HG02571 (cell line): ENCODE measurements around the gene LRRK1.

Experiments
- ATAC-seq: cut with Tn5 transposase; IDR thresholded peaks from one replicate; pipeline ENCODE4 v1.9.1; 2021; ENCODE audit warnings: mild to moderate bottlenecking, moderate library complexity; ENCODE audit not compliant: unreplicated experiment

The LRRK1 gene

DNA sequence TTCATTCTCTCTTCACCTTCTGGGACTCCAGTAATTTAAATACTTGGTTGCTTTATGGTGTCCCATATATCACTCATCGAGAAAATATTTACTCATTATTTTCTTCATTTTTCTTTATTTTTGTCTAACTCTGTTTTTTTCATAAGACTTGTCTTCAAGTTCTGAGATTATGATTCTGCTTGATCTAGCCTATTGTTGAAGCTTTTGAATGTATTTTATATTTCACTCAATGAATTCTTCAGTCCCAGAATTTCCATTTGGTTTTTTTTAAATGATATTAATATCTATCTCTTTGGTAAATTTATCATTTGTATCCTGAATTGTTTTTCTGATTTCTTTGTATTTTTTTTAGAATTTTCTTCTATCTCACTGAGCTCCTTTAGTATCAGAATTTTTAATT is 117.0 kb downstream of the LRRK1 start:
- ATAC-seq: no peak

DNA sequence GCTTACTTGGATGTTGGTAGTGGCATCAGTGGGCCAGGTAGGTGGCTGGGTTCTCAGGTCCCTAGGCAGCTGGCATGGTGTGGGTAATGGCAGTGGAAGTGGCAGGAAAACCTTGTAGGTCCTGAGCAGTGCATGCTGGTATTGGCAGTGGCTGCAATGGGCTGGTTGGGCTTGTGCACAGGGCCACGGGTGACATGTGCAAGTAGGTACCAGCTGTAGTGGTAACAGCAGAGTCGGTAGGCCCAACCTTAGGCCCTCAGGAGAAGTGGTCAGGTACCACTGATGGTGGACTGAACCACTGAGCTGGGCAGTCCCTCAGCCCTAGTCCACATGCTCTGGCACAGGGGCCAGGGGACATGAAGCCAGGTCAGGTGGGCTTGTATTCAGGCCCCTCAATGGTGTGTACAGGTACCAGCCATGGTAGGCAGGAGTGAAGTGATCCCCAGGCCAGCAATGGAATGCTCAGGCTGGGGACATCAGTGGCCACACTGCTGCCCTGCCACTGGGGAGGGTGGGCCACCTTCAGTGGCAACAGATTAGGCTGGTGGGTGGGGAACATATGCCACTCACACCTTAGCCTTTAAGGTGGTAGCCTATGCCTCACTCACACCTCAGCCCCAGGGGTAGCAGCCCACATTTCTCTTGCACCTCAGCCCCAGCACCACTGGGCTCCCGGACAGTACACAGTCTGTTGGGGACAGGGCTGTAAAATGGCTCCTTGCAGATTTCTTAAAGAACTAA is 118.1 kb downstream of the LRRK1 start:
- ATAC-seq: no peak

- ATAC-seq: no peak
These were observed 119.3 kb downstream of the LRRK1 start for GRCh38 chr15:101038327-101039003.

DNA sequence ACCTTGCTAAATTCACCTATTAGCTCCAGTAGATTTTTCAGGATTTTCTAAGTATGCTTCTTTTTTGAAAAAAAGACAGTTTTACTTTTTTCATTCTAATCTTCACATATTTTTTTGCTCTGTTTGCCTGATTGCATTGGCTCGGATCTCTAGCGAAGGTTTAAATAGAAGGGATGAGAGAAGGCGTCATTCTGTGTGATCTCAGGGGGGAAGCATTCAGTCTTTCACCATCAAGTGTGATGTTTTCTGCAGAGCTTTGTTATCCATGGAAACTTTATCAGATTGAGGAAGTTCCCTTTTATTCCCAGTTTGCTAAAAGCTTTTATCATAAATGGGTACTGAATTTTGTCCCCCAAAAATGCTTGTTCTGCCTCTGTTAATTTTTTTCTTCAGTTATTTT is 120.3 kb downstream of the LRRK1 start:
- ATAC-seq: no peak

- no peak for ATAC-seq
These were observed 123.2 kb downstream of the LRRK1 start for GRCh38 chr15:101042320-101042719.

DNA sequence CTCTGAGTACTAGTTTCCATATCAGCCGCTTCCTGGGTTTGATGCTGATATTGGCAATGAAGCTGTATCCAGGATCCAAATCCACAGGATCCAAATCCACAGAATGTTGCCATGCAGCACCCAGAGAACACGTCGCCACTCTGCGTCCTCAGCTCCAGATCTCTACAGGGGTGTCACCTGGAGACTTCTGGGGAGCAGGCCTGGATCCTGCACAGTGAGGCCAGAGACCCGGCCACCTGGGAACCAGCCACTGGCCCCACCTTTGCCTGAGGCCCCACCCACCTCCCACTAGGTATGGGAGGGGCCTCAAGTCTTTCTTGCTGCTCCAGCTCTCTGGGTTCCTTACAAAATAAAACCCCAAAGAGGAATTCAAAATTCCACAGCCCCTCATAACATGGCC is 123.9 kb downstream of the LRRK1 start:
- ATAC-seq: no peak

DNA sequence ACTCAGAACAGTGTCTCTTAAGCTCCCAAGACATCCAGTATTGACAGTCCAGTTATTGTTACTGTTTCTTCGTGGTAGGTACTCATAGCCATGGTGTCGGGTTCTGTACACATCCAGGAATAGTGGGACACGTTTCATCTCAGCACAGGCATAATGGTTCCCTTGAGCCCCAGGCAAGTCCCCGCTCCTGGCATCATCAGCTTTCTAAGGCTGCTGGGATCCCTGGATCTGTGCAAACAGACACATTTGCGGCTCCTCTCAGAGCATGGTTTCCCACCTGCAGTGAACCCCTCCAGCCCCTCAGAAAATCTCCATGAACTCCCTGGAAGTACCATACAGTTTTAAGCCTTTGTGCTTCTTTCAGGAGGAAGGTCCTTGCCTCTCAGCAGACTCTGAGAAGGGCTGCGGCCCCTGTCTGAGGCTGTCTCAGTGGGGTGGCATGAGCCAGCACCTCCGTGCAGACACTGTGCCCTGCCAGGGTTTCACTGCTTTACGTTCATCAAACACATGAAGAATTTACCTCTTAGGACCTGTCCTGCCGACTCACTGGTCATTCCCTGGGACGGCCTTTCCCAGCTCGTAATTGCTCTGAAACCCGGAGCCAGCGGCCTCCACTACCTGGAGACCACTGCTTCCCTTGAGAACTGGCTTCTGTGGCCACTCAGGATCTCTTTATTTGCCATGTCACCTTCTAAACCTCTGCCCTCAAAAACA is 124.9 kb downstream of the LRRK1 start:
- no peak for ATAC-seq

DNA sequence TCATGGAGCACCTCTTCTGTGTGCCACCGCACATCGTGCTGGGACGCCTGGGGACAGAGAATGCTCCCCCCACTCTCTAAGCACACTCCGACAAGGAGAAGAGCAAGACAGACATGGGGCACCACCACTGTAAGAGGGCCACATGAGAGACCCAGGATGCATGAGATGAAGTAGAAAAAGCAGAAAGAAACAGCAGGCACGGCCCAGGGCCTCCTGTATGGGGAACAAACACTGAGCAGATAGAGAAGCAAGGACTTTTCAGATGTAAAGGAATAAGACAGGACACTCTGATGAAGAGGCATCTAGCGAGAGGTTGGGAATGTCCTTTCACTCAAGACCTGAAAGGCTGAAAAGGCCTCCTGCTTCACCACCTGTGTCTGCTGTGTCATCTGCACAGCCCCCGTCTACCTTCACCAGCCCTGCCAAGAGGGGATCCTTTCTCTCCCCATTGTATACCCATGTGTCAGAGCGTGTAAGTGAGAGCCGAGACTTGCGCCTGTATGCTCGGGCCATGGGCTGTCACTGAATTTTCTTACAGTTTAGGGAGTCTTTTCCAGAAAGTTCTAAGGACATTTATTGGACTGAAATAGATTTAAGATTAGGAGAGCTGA is 125.6 kb downstream of the LRRK1 start:
- ATAC-seq: no peak

DNA sequence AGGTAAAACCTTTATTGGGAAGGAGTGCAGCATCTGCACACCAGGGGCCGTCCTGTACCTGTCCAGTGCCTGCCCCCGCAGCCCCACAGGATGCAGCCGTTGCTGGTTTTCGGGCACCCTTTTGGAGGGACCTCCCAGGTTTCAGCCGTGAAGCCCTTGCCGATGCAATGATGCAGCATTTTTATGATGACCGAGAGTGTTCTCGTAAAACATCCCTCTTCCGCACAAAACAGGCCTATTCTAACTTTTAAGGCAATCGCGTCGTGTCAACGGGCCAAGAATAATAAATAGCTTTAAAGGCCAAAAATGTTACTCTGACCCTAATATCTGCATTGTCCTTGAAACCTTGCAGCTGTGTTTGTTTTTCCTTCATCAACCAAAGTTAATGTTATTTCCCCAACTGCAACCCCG is 126.1 kb downstream of the LRRK1 start:
- no peak for ATAC-seq

- ATAC-seq: no peak
These were observed 126.9 kb downstream of the LRRK1 start for GRCh38 chr15:101045835-101046691.

DNA sequence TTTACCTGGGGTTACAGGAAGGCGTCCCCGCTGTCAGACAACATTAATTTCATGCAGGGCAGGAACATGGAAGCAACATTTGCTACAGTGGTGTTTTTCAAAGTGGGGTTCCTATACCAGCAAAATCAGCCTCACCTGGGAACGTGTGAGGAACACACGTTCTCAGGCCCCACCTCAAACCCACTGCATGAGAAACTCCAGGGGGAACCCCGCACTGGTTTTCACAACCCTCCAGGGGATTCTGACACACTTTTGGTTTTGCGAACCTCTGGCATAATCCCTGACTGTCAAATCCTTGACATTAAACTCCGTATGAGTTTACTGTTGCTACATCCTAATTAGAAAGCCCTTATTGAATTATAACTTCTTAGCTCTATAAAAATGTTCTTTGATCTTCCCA is 127.7 kb downstream of the LRRK1 start:
- no peak for ATAC-seq

- no peak for ATAC-seq
These were observed 128.2 kb downstream of the LRRK1 start for GRCh38 chr15:101047301-101047781.

DNA sequence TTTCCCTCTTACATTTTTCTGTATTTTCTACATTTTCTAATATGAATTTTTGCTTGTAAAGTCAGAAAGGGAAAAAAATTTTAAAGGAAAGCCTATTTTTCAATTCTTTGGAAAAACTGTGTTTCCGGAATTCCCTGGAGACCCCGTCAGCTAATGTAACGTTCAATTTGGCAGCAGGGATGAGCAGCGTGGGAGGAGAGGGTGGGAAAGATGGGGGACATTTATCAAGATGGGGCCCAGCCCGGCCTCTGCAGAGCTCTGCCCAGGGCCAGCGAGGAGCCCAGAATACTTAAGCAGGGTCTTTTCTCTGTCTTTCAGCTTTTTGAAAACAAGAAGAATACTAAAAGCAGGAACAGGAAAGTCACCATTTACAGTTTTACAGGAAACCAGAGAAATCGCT is 129.0 kb downstream of the LRRK1 start:
- no peak for ATAC-seq

DNA sequence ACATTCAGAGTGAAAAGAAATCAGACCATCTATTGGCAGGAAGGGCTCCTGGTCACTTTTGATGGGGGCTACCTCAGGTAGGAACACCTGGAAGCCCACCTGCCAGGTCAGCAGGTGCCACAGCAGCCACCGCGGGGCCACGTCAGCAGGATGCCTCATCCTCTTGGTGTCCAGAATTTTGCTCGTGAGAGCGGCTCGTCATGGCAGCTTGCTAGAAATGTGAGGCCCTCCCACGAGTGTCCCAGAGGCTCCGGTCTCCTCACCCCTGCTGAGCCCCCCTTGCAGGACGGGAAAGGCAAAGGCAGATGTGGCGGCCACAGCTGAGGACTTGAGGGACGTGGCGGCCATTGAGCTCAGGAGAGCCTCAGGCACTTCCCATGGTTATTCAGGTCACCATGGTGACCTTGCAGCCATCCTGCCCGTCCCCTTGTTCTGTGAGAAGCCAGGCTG is 129.4 kb downstream of the LRRK1 start:
- ATAC-seq: no peak

- no peak for ATAC-seq
These were observed 130.1 kb downstream of the LRRK1 start for GRCh38 chr15:101049282-101049681.

DNA sequence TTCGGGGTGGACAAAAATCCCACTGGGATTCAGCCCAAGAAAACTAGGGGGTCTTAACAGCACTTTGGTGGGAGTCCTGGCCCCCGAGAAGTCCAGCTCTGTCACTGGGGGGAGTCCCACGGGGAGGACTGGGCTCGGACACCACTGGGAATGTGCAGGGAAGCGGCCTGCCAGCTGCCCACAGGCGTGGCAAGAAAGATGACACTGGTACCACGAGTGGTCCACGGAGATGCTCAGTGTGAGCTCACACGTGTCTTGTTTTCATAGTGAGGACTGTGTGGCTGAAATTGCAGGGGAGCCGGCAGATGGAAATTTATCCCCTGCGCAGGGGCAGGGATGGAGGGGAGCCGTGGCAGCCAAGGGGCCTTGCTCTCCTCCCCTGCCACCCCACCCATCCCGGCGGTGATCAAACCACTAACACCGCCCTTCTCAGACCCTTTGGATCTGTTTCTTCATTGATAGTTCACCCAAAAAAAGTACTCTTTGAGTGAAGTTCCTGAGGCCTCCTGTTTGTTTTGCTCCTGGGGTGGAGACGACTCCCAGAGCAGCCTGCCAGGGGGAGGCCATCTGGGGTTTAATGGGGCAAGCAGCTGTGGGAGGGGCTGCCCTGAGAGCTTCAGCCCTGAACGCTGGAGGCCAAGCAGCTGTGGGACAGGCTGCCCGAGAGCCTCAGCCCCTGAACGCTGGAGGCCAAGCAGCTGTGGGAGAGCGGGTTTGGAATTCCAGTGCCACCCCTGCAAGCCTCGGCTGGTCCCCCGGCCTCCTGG is 130.9 kb downstream of the LRRK1 start:
- no peak for ATAC-seq

- ATAC-seq: no peak
These were observed 131.6 kb downstream of the LRRK1 start for GRCh38 chr15:101050623-101051290.

DNA sequence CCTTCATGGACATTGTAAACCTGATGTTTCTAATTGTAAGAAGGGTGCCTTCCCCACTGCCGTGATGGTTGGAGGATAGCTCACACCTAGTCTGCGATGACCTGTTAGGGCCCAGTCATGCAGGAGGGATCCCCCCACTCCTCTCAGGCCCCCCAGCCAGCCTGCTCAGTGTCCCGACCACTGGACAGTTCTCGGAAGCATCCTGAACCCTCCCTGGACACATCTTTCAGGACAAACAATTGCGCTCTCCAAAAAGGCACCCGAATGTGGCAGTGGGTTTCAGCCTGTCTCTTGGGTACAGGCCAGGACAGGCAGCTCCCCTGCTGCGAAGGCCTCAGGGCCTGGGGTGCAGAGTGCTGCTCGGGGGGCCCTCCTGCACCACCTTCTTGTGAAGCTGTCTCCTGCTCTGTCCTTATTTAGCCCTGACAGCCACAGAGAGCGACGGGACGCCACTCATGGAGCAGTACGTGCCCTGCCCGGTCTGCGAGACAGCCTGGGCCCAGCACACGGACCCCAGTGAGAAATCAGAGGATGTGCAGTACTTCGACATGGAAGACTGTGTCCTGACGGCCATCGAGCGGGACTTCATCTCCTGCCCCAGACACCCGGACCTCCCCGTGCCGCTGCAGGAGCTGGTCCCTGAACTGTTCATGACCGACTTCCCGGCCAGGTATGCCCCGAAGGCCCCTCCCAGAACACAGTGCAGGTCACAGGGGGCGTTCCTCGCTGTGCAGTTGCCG is 132.3 kb downstream of the LRRK1 start:
- ATAC-seq: no peak
